Measurements from ENCODE around the gene KDM4C. TPM values are rescaled to one million over a fixed set of nuclear protein-coding genes. Genes with fewer than 3 reads are reported as not detected.

Gene KDM4C
- total RNA-seq, 6 donors from 2014 or later, result 31.6 to 96.4 (median 41.2) TPM

DNA sequence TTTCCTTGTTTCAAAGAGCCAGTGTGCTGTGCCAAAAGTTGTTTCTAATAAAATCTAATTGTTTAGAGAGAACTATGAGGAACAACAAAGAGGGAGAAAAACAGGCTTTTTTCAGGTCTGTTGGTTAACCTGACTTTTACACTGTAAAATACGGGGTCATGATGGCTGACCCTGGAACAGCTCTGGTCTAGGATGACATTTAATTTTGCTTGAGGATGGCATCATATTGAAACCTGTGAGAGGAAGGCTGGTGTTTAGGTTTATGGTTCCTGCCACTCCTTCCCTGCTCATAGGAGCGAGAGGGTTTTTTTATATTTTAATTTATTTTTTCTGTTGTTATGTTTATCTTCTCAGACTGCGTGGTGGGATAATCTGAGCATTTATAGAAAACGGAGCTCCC lies 327.6 kb downstream of the KDM4C start:
- TF ChIP-seq, protein P1, sequence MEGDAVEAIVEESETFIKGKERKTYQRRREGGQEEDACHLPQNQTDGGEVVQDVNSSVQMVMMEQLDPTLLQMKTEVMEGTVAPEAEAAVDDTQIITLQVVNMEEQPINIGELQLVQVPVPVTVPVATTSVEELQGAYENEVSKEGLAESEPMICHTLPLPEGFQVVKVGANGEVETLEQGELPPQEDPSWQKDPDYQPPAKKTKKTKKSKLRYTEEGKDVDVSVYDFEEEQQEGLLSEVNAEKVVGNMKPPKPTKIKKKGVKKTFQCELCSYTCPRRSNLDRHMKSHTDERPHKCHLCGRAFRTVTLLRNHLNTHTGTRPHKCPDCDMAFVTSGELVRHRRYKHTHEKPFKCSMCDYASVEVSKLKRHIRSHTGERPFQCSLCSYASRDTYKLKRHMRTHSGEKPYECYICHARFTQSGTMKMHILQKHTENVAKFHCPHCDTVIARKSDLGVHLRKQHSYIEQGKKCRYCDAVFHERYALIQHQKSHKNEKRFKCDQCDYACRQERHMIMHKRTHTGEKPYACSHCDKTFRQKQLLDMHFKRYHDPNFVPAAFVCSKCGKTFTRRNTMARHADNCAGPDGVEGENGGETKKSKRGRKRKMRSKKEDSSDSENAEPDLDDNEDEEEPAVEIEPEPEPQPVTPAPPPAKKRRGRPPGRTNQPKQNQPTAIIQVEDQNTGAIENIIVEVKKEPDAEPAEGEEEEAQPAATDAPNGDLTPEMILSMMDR (IDR thresholded peaks at IDR 0.05), result no peak
- ATAC-seq (ENCODE audit: low FRiP score in 2 of 2) (no peak), DNase-seq (no peak)
- Histone ChIP-seq H3K27me3 (no peaks in the 10 kb centered on the region), H3K4me1 (peaks cover 0 to 4% (median 0%) of the 10 kb centered on the region in 4 donors), H3K4me3 (no peak overlapping the region), H3K36me3 (peaks cover 0 to 10% (median 4%) of the 10 kb centered on the region in 4 donors), H3K27ac (no peak overlapping the region), H3K9me3 (no peaks in the 10 kb centered on the region)
- WGBS, 2 donors, result 67 to 69% methylated on average over 4 of the region's 4 CpGs

DNA sequence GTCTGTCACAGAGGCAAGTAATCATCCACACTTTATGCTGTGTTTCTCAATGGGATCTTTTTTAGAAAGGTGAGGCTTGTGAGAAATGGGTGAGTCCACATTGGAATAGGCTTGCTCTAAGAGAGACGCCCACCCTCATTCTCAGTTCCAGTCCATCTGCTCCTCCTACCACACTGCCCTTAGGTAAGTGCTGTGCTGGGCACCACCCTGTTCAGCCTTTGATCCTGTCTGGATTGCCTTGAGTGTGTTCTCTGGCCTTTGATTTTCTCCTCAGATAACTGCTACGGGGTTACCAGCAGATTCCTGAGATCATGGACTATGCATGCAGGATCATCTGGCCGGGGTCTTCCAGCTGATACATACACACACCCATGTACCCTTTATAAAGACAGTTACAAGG lies 328.6 kb downstream of the KDM4C start:
- Histone ChIP-seq H3K9me3 (no peaks in the 10 kb centered on the region), H3K27ac (no peak overlapping the region), H3K4me3 (no peak overlapping the region), H3K4me1 (peaks cover 0 to 4% (median 0%) of the 10 kb centered on the region in 4 donors), H3K36me3 (peaks cover 0 to 10% (median 4%) of the 10 kb centered on the region in 4 donors), H3K27me3 (no peaks in the 10 kb centered on the region)
- DNase-seq (no peak), ATAC-seq (ENCODE audit: low FRiP score in 2 of 2) (no peak)
- TF ChIP-seq, protein P1 (IDR thresholded peaks at IDR 0.05), result no peak
- TF ChIP-seq EP300 (IDR thresholded peaks at IDR 0.05) (no peak), POLR2AphosphoS5 (IDR thresholded peaks at IDR 0.05) (no peak), POLR2A (IDR thresholded peaks at IDR 0.05) (no peak)
- 99 to 100% methylated on average over 3 of the region's 3 CpGs for WGBS, 2 donors

DNA sequence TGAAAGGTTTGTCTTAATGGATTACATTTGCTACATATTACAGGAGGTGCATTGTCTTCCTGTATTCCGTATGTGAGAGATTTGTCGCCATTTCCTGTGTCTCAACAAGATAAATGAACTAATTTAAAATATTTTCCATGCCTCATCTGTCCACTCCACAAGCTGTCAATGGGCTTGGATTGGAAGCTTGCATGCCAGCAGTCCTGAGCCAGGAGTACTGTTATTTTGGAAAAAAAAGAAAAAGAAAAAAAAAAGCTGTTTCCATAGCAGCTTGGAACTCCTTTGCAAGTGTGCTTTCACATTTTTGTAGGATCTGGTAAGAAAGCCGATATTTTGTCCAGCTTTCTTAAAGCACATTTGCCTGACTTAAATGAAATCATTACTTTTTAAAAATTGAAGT lies 330.8 kb downstream of the KDM4C start:
- peak in 1 of 2 donors; percentile 35 for ATAC-seq (ENCODE audit: low FRiP score in 2 of 2)
- Histone ChIP-seq H3K4me3 (no peak overlapping the region), H3K27me3 (no peaks in the 10 kb centered on the region), H3K27ac (no peak overlapping the region), H3K9me3 (no peaks in the 10 kb centered on the region), H3K36me3 (peaks cover 0 to 10% (median 2%) of the 10 kb centered on the region in 4 donors), H3K4me1 (no peaks in the 10 kb centered on the region)
- no peak for DNase-seq
- 64 to 75% methylated on average over 3 of the region's 3 CpGs for WGBS, 2 donors
- no peak for TF ChIP-seq POLR2AphosphoS5 (IDR thresholded peaks at IDR 0.05)
- TF ChIP-seq POLR2A (IDR thresholded peaks at IDR 0.05), result no peak
- TF ChIP-seq, protein P1 (IDR thresholded peaks at IDR 0.05), result no peak
- TF ChIP-seq EP300 (IDR thresholded peaks at IDR 0.05), result no peak

DNA sequence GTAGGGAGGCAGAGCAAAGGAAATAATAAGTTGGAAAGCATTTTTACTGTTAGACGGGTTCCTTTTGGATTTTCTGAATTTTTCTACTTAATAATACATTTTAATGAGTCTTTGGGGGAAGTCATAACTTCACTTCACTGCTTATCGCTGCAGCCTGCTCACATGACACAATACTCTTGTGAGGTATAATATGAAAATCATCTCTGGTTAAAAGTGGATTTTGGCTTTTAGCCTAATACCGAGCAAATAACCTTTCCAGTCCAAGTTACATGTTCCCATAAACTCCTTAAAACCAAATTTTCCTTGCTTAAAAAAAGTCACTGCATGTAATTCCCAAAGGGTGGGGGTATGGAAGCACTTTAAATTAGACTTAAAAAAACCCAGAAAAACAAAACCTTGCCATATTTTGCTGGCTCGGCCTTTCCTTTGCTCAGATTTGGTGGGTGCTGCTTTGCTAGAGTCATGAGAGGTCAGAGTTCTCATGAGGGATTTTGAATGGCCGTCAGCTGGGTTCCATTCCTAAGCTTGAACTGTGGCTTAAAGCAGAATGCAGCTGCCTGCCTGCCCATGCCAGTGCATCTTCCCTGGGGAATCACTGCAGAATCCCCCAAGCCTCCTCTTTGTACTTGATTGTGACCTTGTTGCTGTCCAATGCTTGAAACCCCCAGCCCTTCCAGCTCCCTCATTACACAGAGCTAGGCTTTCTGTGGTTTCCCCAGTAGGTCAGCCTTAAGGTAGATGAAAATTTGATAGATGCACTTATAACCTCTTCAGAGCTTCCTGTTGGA lies 331.8 kb downstream of the KDM4C start:
- H3K27ac ChIP-seq, result no peak overlapping the region
- DNase-seq, result no peak
- peaks cover 0 to 10% (median 2%) of the 10 kb centered on the region in 4 donors for H3K36me3 ChIP-seq
- H3K27me3 ChIP-seq, result no peaks in the 10 kb centered on the region
- ATAC-seq (ENCODE audit: low FRiP score in 2 of 2), result no peak
- no peaks in the 10 kb centered on the region for H3K4me1 ChIP-seq
- no peaks in the 10 kb centered on the region for H3K9me3 ChIP-seq
- H3K4me3 ChIP-seq, result no peak overlapping the region
- TF ChIP-seq EP300 (IDR thresholded peaks at IDR 0.05) (no peak), POLR2A (IDR thresholded peaks at IDR 0.05) (no peak), POLR2AphosphoS5 (IDR thresholded peaks at IDR 0.05) (no peak)
- TF ChIP-seq, protein P1 (IDR thresholded peaks at IDR 0.05), result no peak
- 69 to 75% methylated on average over 5 of the region's 5 CpGs for WGBS, 2 donors

DNA sequence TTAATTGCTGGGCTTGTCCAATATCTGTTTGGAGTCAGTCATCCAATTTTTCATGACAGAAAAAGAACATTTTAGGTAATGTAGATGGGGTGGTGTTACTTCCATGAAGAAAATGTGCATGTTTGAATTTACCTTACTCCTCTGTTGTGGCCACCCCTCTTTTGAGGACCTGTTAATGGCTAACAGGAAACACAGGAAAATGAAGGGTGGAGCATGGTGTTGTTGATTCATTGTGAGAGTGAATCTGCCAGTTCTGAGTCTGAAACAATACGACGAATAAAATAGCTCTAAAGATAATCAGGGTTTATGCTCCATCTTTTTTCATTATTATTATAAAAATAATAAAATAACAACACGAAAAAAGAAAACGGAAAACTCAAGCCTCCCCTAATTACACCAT lies 335.3 kb downstream of the KDM4C start:
- Histone ChIP-seq H3K9me3 (no peaks in the 10 kb centered on the region), H3K36me3 (no peaks in the 10 kb centered on the region), H3K27ac (no peak overlapping the region), H3K4me1 (no peaks in the 10 kb centered on the region), H3K4me3 (no peak overlapping the region), H3K27me3 (no peaks in the 10 kb centered on the region)
- no peak for TF ChIP-seq POLR2AphosphoS5 (IDR thresholded peaks at IDR 0.05)
- TF ChIP-seq EP300 (IDR thresholded peaks at IDR 0.05), result no peak
- TF ChIP-seq, protein P1 (IDR thresholded peaks at IDR 0.05), result no peak
- no peak for TF ChIP-seq POLR2A (IDR thresholded peaks at IDR 0.05)
- WGBS, 2 donors, result 63 to 78% methylated on average over 4 of the region's 4 CpGs
- DNase-seq (no peak), ATAC-seq (ENCODE audit: low FRiP score in 2 of 2) (no peak)
